SH-SY5Y (cell line): Measurements from ENCODE around the gene VPREB3.

Source experiments
- GATA2 ChIP-seq: IDR thresholded peaks from 2 replicates; pipeline ENCODE4 v1.6.1; 2011; ENCODE audit warnings: mild to moderate bottlenecking, low read depth, low read length
- GATA3 ChIP-seq: IDR thresholded peaks from 2 replicates; pipeline ENCODE4 v1.6.1; 2011; ENCODE audit warnings: low read depth, mild to moderate bottlenecking, low read length, moderate library complexity

DNA sequence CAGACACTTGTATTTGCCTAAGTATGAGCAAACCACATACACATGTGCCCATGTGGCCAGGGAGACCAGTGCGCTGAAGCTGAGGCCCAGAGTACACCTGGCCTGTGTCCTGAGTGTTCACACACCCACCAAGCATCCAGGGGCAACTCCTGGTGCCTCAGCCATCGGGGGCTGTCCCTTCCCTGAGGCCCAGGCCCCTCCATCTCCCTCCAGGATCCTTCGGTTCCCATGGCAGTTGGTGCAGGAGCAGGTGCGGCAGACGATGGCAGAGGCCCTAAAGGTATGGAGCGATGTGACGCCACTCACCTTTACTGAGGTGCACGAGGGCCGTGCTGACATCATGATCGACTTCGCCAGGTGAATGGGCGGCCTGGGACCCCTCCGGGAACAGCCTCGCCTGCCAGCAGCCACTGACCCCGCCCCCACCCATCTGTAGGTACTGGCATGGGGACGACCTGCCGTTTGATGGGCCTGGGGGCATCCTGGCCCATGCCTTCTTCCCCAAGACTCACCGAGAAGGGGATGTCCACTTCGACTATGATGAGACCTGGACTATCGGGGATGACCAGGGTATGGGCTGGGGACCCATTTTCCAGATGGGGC is 26.0 kb upstream of the VPREB3 start:
- TF ChIP-seq GATA2: no peak
- no peak for TF ChIP-seq GATA3
